Esophagus muscularis mucosa (tissue), 3 donors: Measurements from ENCODE around the gene TP63.

ENCODE experiments used
- CTCF ChIP-seq, 3 experiments: fragments of 200-600 bp in 2 of 3; fragments of 450-650 bp in 1 of 3; sonication (generic) in 2 of 3; IDR thresholded peaks; one replicate each; pipeline ENCODE4 v1.5.1; 2017 to 2019; ENCODE audit warnings: antibody characterized with exemption in 3 of 3, mild to moderate bottlenecking in 2 of 3, moderate library complexity in 1 of 3
- EP300 ChIP-seq: sonication (generic); formaldehyde crosslinking; IDR thresholded peaks from one replicate; pipeline ENCODE4 v1.6.1; 2017; ENCODE audit warnings: antibody characterized with exemption

GRCh38 chr3:189727898-189728297 is 96.7 kb downstream of the TP63 start:
- TF ChIP-seq EP300 (no peak), CTCF (IDR thresholded peaks at IDR 0.05) (no peak)
